ENCODE results near the gene C10orf143.

The C10orf143 gene

GRCh38 chr10:130061760-130062159, 48.9 kb downstream of the C10orf143 start:
- no CpG with 5 or more reads among the region's 6 CpGs for WGBS (ENCODE audit: insufficient coverage, insufficient read length)
- no peak for DNase-seq (ENCODE audit: low read depth, low spot score)
- no peaks in the 10 kb centered on the region for H3K9me3 ChIP-seq (ENCODE audit: control insufficient read depth, insufficient read depth, low read length)
- H3K36me3 ChIP-seq (ENCODE audit: control insufficient read depth, insufficient read depth, low read length), result no peaks in the 10 kb centered on the region
- no peak overlapping the region for H3K27ac ChIP-seq (ENCODE audit: low read length)
- no peaks in the 10 kb centered on the region for H3K27me3 ChIP-seq (ENCODE audit: control insufficient read depth, insufficient read depth, low read length)
- H3K4me3 ChIP-seq (ENCODE audit: low read length), result no peak overlapping the region
- no peaks in the 10 kb centered on the region for H3K4me1 ChIP-seq (ENCODE audit: control insufficient read depth, insufficient read depth, low read length)

GRCh38 chr10:130054021-130054420, 56.6 kb downstream of the C10orf143 start:
- no peaks in the 10 kb centered on the region for H3K27me3 ChIP-seq (ENCODE audit: control insufficient read depth, insufficient read depth, low read length)
- no CpG with 5 or more reads among the region's 3 CpGs for WGBS (ENCODE audit: insufficient coverage, insufficient read length)
- H3K9me3 ChIP-seq (ENCODE audit: control insufficient read depth, insufficient read depth, low read length), result no peaks in the 10 kb centered on the region

GRCh38 chr10:130053561-130053960, 57.1 kb downstream of the C10orf143 start:
- DNase-seq (ENCODE audit: low read depth, low spot score), result no peak
- H3K4me3 ChIP-seq (ENCODE audit: low read length), result no peak overlapping the region
- no CpG with 5 or more reads among the region's 11 CpGs for WGBS (ENCODE audit: insufficient coverage, insufficient read length)
- H3K36me3 ChIP-seq (ENCODE audit: control insufficient read depth, insufficient read depth, low read length), result no peaks in the 10 kb centered on the region
- H3K27me3 ChIP-seq (ENCODE audit: control insufficient read depth, insufficient read depth, low read length), result no peaks in the 10 kb centered on the region
- H3K27ac ChIP-seq (ENCODE audit: low read length), result no peak overlapping the region
- no peaks in the 10 kb centered on the region for H3K9me3 ChIP-seq (ENCODE audit: control insufficient read depth, insufficient read depth, low read length)
- H3K4me1 ChIP-seq (ENCODE audit: control insufficient read depth, insufficient read depth, low read length), result no peaks in the 10 kb centered on the region

More at GRCh38 chr10:130054021-130054420, 56.6 kb downstream of the C10orf143 start:
- no peak overlapping the region for H3K27ac ChIP-seq (ENCODE audit: low read length)
- no peak for DNase-seq (ENCODE audit: low read depth, low spot score)
- no peaks in the 10 kb centered on the region for H3K36me3 ChIP-seq (ENCODE audit: control insufficient read depth, insufficient read depth, low read length)
- H3K4me3 ChIP-seq (ENCODE audit: low read length), result no peak overlapping the region
- H3K4me1 ChIP-seq (ENCODE audit: control insufficient read depth, insufficient read depth, low read length), result no peaks in the 10 kb centered on the region

- no peak overlapping the region for H3K27ac ChIP-seq (ENCODE audit: low read length)
- no peak for DNase-seq (ENCODE audit: low read depth, low spot score)
- WGBS (ENCODE audit: insufficient coverage, insufficient read length), result no CpG with 5 or more reads among the region's 9 CpGs
- H3K27me3 ChIP-seq (ENCODE audit: control insufficient read depth, insufficient read depth, low read length), result no peaks in the 10 kb centered on the region
- H3K9me3 ChIP-seq (ENCODE audit: control insufficient read depth, insufficient read depth, low read length), result no peaks in the 10 kb centered on the region
- no peak overlapping the region for H3K4me3 ChIP-seq (ENCODE audit: low read length)
- H3K4me1 ChIP-seq (ENCODE audit: control insufficient read depth, insufficient read depth, low read length), result no peaks in the 10 kb centered on the region
- no peaks in the 10 kb centered on the region for H3K36me3 ChIP-seq (ENCODE audit: control insufficient read depth, insufficient read depth, low read length)
Measured at GRCh38 chr10:130052193-130052592, 58.4 kb downstream of the C10orf143 start.

- Histone ChIP-seq H3K27me3 (ENCODE audit: control insufficient read depth, insufficient read depth, low read length) (no peaks in the 10 kb centered on the region), H3K9me3 (ENCODE audit: control insufficient read depth, insufficient read depth, low read length) (no peaks in the 10 kb centered on the region), H3K36me3 (ENCODE audit: control insufficient read depth, insufficient read depth, low read length) (no peaks in the 10 kb centered on the region), H3K4me3 (ENCODE audit: low read length) (peak overlapping the region; percentile 23; the same call in 1 of the 2 replicates), H3K4me1 (ENCODE audit: control insufficient read depth, insufficient read depth, low read length) (no peaks in the 10 kb centered on the region), H3K27ac (ENCODE audit: low read length) (no peak overlapping the region)
- no CpG with 5 or more reads among the region's 12 CpGs for WGBS (ENCODE audit: insufficient coverage, insufficient read length)
- no peak for DNase-seq (ENCODE audit: low read depth, low spot score)
Measured at GRCh38 chr10:130050721-130051120, 59.9 kb downstream of the C10orf143 start.

- H3K27me3 ChIP-seq (ENCODE audit: control insufficient read depth, insufficient read depth, low read length), result no peaks in the 10 kb centered on the region
Measured at GRCh38 chr10:130049987-130050386, 60.6 kb downstream of the C10orf143 start.

GRCh38 chr10:130049244-130049643, 61.4 kb downstream of the C10orf143 start:
- no CpG with 5 or more reads among the region's 12 CpGs for WGBS (ENCODE audit: insufficient coverage, insufficient read length)
- Histone ChIP-seq H3K4me1 (ENCODE audit: control insufficient read depth, insufficient read depth, low read length) (0 out of 2 replicates have a peak, but pooled peaks cover 1% of the 10 kb centered on the region), H3K27me3 (ENCODE audit: control insufficient read depth, insufficient read depth, low read length) (no peaks in the 10 kb centered on the region), H3K36me3 (ENCODE audit: control insufficient read depth, insufficient read depth, low read length) (no peaks in the 10 kb centered on the region), H3K27ac (ENCODE audit: low read length) (no peak overlapping the region), H3K9me3 (ENCODE audit: control insufficient read depth, insufficient read depth, low read length) (no peaks in the 10 kb centered on the region), H3K4me3 (ENCODE audit: low read length) (no peak overlapping the region)
- DNase-seq (ENCODE audit: low read depth, low spot score), result no peak

More at GRCh38 chr10:130049987-130050386, 60.6 kb downstream of the C10orf143 start:
- Histone ChIP-seq H3K9me3 (ENCODE audit: control insufficient read depth, insufficient read depth, low read length) (no peaks in the 10 kb centered on the region), H3K4me3 (ENCODE audit: low read length) (no peak overlapping the region), H3K27ac (ENCODE audit: low read length) (no peak overlapping the region), H3K36me3 (ENCODE audit: control insufficient read depth, insufficient read depth, low read length) (no peaks in the 10 kb centered on the region), H3K4me1 (ENCODE audit: control insufficient read depth, insufficient read depth, low read length) (no peaks in the 10 kb centered on the region)
- no peak for DNase-seq (ENCODE audit: low read depth, low spot score)
- WGBS (ENCODE audit: insufficient coverage, insufficient read length), result no CpG with 5 or more reads among the region's 12 CpGs

GRCh38 chr10:130048081-130048480, 62.5 kb downstream of the C10orf143 start:
- Histone ChIP-seq H3K27me3 (ENCODE audit: control insufficient read depth, insufficient read depth, low read length) (no peaks in the 10 kb centered on the region), H3K36me3 (ENCODE audit: control insufficient read depth, insufficient read depth, low read length) (no peaks in the 10 kb centered on the region), H3K4me3 (ENCODE audit: low read length) (no peak overlapping the region), H3K4me1 (ENCODE audit: control insufficient read depth, insufficient read depth, low read length) (0 out of 2 replicates have a peak, but pooled peaks cover 1% of the 10 kb centered on the region), H3K27ac (ENCODE audit: low read length) (no peak overlapping the region), H3K9me3 (ENCODE audit: control insufficient read depth, insufficient read depth, low read length) (no peaks in the 10 kb centered on the region)
- no CpG with 5 or more reads among the region's 3 CpGs for WGBS (ENCODE audit: insufficient coverage, insufficient read length)
- no peak for DNase-seq (ENCODE audit: low read depth, low spot score)

GRCh38 chr10:130047336-130047735, 63.3 kb downstream of the C10orf143 start:
- H3K27me3 ChIP-seq (ENCODE audit: control insufficient read depth, insufficient read depth, low read length), result no peaks in the 10 kb centered on the region
- H3K9me3 ChIP-seq (ENCODE audit: control insufficient read depth, insufficient read depth, low read length), result no peaks in the 10 kb centered on the region
- H3K36me3 ChIP-seq (ENCODE audit: control insufficient read depth, insufficient read depth, low read length), result no peaks in the 10 kb centered on the region
- no CpG with 5 or more reads among the region's 10 CpGs for WGBS (ENCODE audit: insufficient coverage, insufficient read length)
- DNase-seq (ENCODE audit: low read depth, low spot score), result no peak
- H3K4me1 ChIP-seq (ENCODE audit: control insufficient read depth, insufficient read depth, low read length), result 0 out of 2 replicates have a peak, but pooled peaks cover 1% of the 10 kb centered on the region
- H3K27ac ChIP-seq (ENCODE audit: low read length), result no peak overlapping the region
- no peak overlapping the region for H3K4me3 ChIP-seq (ENCODE audit: low read length)

GRCh38 chr10:130046591-130046990, 64.0 kb downstream of the C10orf143 start:
- DNase-seq (ENCODE audit: low read depth, low spot score), result no peak
- Histone ChIP-seq H3K27ac (ENCODE audit: low read length) (no peak overlapping the region), H3K4me3 (ENCODE audit: low read length) (no peak overlapping the region), H3K4me1 (ENCODE audit: control insufficient read depth, insufficient read depth, low read length) (0 out of 2 replicates have a peak, but pooled peaks cover 1% of the 10 kb centered on the region), H3K9me3 (ENCODE audit: control insufficient read depth, insufficient read depth, low read length) (no peaks in the 10 kb centered on the region), H3K27me3 (ENCODE audit: control insufficient read depth, insufficient read depth, low read length) (no peaks in the 10 kb centered on the region), H3K36me3 (ENCODE audit: control insufficient read depth, insufficient read depth, low read length) (no peaks in the 10 kb centered on the region)
- no CpG with 5 or more reads among the region's 22 CpGs for WGBS (ENCODE audit: insufficient coverage, insufficient read length)

- Histone ChIP-seq H3K36me3 (ENCODE audit: control insufficient read depth, insufficient read depth, low read length) (no peaks in the 10 kb centered on the region), H3K9me3 (ENCODE audit: control insufficient read depth, insufficient read depth, low read length) (no peaks in the 10 kb centered on the region), H3K27me3 (ENCODE audit: control insufficient read depth, insufficient read depth, low read length) (no peaks in the 10 kb centered on the region), H3K27ac (ENCODE audit: low read length) (no peak overlapping the region), H3K4me1 (ENCODE audit: control insufficient read depth, insufficient read depth, low read length) (0 out of 2 replicates have a peak, but pooled peaks cover 1% of the 10 kb centered on the region), H3K4me3 (ENCODE audit: low read length) (no peak overlapping the region)
- no peak for DNase-seq (ENCODE audit: low read depth, low spot score)
- no CpG with 5 or more reads among the region's 43 CpGs for WGBS (ENCODE audit: insufficient coverage, insufficient read length)
Measured at GRCh38 chr10:130045801-130046321, 64.8 kb downstream of the C10orf143 start.
